OCI-LY1 (cell line): ENCODE measurements around the gene TAF9.

ENCODE experiments used
- EZH2 ChIP-seq: fragments of 200-600 bp; sonication (generic), shearing (Covaris generic); IDR thresholded peaks from 2 replicates; pipeline ENCODE4 v1.8.0; 2017; ENCODE audit warnings: borderline replicate concordance, mixed run types, mild to moderate bottlenecking, antibody characterized with exemption, low read length, moderate library complexity, mixed read lengths
- TF ChIP-seq, protein P1 (sequence below): fragments of 200-600 bp; sonication (generic), shearing (Covaris generic); IDR thresholded peaks from 2 replicates; pipeline ENCODE4 v1.5.1; 2017; ENCODE audit warnings: mild to moderate bottlenecking, antibody characterized with exemption, low read length, moderate library complexity, mixed read lengths

- TF ChIP-seq, protein P1, sequence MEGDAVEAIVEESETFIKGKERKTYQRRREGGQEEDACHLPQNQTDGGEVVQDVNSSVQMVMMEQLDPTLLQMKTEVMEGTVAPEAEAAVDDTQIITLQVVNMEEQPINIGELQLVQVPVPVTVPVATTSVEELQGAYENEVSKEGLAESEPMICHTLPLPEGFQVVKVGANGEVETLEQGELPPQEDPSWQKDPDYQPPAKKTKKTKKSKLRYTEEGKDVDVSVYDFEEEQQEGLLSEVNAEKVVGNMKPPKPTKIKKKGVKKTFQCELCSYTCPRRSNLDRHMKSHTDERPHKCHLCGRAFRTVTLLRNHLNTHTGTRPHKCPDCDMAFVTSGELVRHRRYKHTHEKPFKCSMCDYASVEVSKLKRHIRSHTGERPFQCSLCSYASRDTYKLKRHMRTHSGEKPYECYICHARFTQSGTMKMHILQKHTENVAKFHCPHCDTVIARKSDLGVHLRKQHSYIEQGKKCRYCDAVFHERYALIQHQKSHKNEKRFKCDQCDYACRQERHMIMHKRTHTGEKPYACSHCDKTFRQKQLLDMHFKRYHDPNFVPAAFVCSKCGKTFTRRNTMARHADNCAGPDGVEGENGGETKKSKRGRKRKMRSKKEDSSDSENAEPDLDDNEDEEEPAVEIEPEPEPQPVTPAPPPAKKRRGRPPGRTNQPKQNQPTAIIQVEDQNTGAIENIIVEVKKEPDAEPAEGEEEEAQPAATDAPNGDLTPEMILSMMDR = no peak
- TF ChIP-seq EZH2 = no peak
Measured at GRCh38 chr5:69326365-69326764, 43.0 kb downstream of the TAF9 start.
